IPS DF 19.7 (cell line): ENCODE results near the gene POLD4.

Experiments
- DNase-seq: peaks from one replicate; pipeline ENCODE4 v3.0.0-alpha.2; 2013; ENCODE audit warnings: low read depth, low spot score

The POLD4 gene

DNA sequence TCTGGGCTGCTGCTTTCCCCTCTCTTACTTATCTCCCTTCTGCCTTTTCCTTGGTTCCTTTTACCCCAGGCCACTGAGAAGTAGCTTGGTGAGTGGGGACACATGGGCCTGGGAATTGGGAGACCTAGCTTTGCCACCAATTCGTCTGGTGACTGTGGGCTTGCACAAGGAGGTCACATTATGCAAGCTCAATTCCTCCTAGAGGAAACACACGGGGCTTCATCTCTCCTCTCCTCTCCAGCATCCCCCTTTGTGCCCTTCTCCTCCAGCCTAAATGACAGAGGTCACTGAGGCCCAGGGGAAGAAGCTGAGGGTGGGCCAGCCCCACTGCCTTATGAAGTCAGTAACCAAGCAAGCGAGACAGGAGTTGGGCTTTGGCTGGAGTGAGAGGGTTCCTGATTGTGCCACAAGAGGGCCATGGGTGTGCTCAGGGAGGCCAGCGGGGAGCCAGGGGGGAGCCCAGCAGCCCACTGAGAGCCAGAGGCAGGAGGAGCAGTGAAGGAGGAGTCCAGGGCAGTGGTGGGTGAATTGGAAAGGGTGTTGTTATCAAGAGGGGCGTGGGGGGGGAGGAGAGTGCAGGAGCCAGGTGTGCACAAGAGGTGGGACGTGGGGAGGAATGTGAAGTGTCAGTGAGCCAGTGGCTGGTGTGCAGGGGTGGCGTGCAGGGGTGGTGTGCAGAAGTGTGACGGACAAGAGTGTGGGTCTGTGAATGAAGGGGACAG, 18.0 kb upstream of the POLD4 start:
- DNase-seq, result no peak

DNA sequence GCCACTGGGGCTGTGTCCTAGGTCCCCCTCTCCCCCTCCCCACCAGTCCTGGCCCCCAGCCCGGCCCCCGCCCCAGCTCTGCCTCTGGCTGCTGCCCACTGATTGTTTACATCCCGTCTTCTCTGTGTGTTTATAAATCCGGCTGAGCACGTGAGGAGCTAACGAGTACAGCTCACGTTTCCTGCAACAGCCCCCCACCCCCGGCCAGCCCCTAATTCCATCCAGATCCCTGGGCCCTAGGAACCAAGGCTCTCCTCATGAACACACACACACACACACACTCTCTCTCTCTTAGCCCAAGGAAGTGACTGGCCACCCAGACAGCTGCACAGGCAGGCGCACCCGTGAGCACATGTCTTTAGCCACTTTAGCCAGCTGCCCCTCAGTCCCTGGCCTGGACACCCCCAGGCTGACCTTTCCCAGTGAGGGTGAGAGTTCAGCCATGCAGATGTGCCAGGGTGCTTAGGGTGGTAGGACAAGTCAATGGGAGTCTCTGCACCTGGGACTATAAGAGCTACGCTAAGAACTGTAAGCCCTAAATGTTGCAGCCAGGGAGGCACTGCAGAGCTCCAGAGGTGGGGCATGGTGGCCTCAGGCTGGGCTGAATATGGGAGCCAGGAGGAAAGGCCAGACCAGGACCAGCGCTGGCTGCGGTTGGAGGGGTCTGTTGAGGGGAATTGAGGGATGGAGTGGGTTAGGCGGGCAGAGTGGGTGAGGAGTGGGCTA, 17.2 kb upstream of the POLD4 start:
- DNase-seq, result no peak

DNA sequence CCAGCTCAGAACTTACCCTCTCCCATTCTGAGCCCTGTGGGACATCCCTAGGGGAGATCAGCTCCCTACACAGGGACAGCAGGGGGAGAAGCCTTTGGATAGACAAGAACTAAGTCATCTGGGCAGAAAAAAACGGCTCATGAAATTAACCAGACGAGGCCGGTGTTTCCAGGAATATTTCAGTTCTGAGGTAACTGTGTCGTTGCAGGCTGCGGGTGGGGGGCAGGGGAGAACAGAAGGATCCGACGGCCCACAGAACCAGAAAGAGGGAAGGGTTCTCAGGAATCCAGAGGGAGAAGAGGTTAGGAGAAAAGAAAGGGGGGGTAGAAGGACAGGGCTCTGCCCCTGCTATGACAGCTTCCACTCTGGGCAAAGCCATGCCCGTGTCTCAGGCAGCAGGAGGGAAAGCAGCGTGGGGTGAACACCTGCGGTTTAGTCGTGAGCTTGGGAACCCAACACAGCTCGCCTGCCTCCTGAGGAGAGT, 16.5 kb upstream of the POLD4 start:
- DNase-seq, result no peak

DNA sequence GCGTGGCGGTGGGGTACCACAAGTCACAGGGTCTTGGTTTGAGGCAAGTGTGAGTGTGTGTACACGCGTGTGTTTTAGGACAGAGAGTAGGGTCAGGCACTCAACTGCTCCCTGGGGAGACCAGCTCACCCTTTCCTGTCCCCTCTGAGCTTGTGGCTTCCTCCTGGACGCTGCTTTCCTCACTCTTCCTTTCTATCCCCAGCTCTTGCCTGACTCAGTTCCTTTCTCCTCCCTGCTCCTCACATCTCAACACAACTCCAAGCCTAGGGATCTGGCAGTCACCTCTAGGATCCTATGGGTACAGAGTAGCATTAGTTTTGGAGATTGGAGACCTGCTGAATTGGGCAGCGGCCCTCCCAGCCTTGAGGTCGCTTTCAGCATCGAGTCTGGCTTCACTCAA, 15.9 kb upstream of the POLD4 start:
- no peak for DNase-seq

DNA sequence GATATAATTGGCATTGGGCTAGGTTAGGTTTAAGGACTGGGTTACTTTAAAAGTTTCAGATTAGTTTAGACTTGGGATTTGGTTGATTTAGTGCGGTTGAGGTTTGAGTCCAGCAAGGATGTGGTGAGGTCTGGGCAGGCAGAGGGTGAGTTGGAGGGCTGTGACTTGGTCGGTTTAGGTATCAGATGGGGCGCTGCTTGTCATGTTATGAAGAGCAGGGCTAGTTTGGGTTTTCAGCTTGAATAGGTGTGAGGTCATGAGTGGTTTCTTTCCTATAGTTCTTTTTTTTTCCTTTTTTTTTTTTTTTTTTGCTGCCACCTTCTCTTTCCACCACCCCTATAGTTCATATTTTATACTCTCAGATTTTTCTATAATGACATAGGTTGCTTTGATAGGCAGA, 15.3 kb upstream of the POLD4 start:
- no peak for DNase-seq

DNA sequence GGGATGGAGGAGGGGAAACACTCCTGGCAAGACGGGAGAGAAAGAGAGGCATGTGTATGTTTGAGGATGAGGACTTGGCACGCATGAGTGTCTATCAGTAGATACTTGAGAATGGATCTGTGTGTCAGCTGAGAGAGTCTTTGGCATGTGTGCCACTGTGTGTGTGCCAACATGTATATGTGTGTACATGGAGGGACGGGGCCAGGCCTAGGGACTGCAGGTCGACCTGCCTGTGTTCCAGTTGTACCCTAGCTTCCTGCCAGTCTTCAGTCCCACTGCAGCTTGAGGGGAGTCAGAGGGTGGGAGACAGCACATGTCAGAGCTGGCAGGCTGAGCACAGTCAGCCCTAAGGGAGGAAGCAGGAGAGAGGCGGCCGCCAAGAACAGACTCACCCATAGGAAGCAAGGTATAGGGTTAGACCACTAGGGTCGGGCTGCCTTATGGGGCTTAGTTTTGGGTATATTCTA, 14.4 kb upstream of the POLD4 start:
- no peak for DNase-seq

DNA sequence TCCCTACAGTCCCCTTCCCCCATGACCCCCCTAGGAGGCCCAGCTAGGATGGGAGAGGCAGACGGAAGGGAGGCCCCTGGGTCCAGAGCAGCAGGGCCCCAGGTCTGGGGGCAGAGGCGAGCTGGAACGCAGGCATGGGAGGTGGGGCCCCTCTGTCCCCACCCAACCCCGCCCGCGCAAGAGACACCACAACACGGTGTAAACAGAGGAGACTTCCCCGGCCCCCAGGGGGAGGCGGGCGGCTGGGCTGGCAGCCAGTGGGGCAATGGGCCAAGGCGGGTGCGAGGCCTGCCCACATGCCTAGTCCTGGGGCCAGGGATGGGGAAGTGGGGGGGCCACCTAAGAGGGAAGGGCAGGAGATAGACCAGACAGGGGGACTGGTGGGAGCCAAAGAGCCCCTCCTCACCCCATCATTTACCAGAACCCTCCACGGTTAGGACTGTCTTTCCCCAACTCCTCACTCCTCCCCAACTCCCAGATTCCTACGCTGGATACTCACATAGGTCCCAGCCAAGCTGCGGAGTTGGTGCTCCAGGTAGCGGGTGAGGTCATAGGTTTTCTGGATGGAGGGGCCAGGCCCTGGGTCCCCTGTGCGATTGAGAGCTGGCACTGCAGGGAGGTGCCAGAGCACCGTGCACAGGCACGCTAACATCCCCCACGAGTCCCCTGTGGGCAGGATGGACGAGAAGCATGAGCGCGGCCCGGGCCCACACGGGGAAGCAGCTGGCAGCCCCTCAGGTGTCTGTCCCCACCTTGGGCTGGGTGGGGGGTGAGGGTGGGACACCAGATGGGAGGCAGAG, 13.8 kb upstream of the POLD4 start:
- no peak for DNase-seq

DNA sequence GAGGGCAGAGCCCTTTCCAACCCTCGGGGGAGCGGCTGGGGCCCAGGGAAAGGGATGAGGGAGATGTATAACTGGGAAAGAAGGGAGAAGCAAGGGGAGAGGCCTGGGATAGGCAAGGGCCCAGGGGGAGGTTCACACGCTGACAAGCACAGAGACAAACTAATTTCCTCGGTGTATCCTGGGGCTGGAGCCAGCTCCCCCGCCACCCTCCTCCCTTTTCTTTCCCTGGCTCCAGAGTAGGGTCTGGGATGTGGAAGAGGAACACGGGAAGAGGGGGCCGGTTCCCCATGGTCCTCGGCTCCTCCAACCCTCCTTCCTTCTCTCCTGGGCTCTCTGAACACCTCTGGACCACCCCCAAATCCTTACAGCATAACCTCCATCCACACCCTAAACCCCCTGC, 13.2 kb upstream of the POLD4 start:
- no peak for DNase-seq

DNA sequence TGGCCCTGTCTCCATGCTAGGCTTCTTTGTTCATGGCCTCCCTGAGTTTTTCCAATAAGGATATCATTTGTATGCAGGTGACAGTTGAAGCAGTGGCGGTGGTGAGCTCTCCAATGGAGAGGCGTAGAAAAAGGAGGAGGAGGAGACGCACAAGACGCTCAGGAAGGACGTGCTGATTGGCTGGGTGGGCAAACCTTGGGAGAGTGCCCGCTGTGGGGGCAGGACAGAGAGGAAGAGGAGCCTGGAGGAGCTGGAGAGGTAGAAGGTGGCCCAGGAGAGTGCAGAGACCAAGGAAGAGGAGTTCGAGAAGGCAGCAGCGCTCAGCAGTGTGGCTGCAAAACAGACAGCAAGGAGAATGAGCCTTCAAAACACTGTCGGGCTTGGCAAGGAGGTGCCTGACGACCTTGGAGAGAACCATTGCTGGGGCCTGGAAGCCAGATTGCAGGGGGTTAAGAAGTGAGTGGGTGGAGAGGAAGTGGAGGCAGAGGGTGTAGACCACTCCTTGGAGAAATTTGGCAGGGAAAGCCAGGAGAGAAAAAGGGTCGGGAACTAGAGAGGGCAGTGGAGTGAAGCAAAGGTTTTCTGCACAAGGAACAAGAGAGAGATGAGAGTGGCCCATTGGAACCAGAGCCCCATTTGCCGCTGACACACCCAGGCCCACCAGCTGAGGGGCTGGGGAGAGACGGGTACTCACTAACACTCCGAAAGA, 12.5 kb upstream of the POLD4 start:
- no peak for DNase-seq

DNA sequence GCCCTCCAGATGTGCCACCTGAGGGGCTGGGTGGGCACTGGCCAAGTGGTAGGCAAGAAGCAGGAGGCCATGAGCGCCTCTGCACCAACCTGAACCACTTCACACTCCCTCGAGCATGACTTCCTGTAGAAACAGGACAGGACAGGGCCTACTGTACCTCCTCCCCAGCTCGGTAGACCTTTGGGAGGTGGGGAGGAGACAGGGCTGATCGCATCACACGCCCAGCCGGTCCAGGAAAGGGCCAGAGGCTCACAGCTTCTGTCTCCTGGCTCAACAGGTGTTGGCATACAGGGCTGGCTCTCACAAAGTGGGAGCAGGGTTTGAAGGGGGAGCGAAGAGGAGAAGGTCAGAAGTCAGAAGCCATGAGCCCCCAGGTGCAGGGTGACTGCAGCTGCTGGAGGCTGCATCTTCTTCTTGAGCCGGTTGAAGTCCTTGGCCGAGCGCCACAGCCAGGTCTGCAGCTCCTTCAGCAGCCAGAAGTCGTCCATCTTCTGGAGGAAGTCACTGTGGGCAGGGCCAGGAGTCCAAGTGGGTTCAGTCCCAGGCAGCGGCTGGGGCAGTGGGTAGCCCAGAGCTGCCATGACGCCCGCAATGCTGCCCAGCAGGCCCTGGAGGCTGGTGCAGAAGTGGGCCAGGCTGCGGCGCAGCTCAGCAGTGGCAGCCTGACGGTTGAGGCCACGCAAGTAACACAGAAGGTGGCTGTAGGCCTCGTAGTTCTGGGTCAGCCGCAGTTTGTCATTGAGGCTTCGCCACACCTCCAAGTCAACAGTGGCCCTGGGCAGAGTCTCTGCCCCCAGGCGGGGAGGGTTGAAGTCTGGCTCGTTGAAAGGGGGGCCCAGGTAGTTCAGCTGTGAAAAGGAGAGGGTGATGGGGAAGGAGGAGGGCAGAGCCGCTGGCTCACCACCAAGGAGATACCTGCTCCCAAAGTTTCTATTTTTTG, 11.7 kb upstream of the POLD4 start:
- DNase-seq, result no peak

DNA sequence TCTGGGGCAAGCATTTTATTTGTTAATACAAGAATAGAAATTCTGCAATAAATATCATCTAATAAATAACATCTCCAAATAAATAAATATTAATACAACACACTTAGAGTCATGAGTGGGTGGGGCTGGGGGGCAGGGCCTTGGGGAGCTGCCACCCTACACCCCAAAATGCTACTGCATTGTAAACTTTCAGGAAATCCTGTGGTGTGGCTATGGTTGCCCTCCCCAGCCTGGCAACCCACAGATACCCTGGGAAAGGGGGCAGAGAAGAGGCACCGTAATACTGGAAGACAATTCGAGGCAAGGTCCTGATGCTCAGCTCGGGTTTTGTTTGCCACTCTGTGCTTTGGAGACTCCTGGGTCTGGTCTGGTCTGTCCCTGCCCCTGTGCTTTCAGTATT, 10.8 kb upstream of the POLD4 start:
- no peak for DNase-seq

DNA sequence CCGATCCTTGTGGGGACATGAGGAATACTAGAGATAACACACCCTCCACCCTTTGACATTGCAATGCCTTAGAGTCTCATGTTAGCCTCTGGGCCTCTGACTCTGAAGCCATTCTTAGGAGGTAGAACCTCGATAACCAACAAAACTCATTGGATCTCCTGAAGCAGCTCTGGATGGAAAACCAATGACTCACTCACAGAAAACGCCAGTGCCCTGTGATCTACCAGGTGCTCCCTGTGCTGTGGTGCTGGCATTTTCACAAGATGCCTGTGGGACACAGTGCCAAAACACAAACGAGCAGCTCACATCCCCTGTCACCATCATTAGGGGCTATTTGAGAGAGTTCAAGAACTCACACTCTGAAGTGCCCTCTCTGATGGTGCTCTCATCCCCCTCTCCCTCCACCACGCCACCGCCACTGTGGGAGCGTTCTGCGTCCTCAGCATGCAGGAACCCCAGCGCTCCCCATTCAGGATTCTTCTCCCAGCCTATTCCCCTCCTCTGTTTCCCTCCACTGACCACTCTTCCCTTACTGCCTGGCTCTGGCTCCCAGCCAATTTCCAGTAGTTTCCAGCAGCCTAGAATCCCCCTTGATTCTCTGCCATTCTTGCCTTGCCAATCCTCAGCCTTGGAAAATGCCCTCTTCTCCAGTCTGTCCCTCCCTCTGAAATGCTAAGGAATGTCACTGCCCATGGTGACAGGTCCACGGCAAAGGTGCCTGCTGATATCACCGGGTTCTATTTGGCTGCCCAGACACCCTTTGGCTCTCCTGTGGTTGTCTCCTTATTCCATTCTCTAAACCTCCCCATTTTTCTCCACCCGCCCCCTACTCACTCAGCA, 4.7 kb upstream of the POLD4 start:
- no peak for DNase-seq

DNA sequence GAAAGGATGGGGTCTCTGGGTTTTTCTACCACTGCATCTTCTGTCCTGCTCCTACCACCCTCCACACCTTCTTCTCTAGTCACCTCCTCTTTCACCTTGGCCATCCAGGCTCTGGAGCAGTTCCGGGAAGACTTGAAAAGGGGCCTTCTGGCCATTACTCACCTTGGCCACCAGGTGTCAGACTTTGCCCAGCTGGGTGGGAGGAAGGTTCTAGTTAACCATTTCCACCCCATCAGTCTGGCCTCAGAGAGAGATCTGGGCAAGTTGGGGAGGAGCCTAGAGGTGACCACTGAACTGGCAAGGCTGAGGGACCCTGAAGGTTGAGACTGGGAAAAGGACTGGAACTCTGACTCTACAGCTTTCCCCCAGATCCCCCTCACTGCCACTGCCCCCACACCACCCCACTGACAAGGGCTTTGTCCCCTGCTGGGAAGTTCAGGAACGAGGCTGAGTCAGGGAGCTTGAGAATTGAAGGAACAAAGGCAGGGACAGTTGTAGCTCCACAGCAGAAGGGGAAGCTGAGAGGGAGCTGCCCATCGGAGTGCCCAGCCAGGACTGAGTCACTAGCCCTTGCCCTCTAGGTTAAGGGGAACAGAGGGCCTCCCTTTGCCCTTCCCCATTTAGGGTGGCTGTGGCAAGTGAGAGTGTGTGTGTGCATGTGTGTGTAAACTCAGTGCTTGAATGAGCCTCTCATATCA, 3.7 kb upstream of the POLD4 start:
- DNase-seq, result peak; percentile 70

DNA sequence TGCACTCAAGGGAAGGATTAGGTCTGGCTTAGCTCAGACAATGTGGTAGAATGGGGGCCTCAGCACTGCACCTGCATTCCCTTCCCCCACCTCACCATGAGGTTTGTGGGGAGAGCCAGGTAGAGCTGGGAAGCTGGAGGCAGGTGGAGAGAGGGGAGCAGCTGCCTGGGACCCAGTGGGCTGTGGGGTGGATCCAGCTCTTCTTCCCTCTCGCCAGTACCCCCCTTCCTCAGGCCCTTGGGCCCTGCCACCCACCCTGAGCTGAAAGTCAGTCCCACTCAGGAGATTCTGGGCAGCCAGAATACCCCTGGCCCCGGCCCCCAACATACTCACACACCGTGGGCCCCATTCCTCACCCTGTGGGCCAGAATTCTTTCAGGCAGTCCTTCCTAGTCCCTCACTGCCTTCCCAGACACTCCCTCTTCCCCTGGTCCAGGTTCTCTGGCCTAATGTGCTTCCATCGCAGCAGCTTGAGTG, 3.1 kb upstream of the POLD4 start:
- DNase-seq, result no peak

DNA sequence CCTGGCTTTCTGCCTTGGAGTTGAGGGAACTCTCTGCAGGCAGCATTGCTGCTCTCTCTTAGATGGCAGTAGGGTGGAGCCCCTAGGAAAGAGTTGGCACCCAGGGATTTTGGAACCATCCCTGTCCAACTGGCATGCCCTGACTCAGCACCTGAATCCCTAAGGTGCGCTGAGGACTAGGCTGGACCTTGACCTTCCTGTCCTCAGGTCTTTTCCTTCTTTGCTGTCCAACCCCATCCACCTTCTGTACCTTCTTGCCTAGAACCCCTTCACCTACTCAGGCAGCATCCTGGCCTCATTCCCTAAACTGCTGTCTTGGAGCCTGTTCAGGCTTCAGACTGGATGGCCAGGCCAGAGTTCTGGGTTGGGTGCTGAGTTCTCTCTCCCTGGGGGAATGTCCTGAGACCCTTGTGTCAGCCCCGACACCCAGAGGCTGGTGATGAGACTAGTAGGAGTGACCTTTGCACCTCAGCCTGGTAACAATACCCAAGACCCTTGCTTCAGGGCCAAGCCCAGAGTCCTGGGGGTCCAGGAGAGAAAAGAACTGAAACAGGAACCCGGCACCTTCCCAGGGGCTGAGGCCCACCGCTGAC, 2.5 kb upstream of the POLD4 start:
- DNase-seq, result no peak

DNA sequence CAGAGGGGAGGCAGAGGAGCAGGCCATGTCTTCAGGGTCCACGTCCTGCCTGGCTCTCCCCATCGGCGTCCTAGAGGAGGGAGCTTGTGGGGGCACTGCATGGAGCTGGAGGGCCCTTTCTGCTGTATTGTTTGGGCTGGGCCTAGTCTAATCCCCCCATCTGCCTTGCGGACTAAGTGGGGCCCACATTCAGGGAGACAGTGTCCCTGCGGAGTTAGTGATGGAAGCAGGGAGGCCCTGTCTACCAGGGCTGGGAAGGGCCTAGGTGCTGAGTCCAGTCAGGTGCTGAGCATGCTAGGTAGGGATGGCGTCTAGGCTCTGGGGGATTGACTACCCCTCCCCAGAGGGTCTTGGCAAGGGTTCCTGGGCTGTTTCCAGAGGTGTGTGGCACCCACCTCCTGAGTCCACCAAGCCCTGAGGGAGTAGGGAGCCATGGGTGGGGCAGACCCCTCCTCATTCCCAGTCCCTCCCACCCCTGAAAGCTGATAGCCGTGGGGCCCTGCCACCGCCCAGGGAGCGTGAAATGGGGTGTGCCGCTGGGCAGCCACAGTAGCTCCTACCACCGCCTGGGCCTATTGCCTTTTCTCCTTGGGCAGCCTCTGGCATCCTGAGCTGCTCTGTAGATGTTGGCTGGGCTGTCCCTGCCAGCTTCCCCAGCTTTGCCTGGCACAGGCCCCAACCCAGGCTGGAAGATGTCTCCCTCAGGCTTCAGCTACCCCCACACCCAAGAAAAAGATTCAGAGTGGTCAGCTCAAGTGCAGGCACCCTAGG, 1.9 kb upstream of the POLD4 start:
- DNase-seq, result no peak

DNA sequence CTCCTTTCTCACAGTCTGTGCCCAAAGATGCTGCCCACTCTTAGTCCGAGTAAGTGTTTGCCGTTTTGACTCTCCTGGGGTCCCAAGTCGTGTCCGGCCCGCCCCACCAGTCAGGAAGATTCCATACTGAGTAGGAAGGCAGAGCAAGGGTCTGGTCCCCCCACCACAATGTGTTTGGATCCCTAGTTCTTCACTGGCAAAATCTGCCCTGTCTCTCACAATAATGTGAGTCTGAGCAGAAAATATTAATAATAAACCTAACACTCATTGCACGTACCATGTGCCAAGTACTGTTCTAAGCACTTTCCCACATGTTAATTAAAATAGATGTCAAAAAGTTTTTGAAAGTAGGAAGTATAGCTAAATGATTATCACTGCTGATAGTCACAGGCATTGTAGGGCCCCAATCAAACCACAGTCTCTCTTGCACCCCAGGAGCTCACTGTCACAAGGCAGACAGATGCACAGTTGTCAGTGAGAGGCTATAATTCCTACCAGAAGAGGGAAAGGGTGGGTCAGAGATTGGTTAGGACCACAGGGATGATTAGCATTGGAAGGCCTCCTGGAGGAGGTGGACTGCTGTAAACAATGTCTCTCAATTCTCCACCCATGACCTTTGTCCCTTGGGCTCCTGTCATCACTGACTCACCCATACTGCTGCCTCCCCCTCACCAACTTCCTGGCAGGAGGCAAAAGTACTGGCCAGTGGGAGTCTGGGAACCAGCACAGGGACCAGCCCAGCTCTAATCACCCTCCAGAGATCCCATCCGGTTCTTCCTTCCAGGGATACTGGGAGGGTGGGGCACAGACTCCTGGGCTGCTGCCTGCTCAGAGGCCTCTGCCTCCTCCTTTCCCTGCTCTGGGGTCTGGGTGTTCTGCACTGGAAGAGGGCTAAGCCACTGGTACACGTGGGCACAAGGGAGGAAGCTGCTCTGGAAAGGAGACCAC, 1.0 kb upstream of the POLD4 start:
- no peak for DNase-seq
